Activated effector memory CD4-positive, alpha-beta T cell treated with anti-CD3 and anti-CD28 coated beads, Interleukin-2, amount 50 U/mL, for 16 hours (primary cell): ENCODE results near the gene CIITA.
"Not testable (repeated sequence)": the region's sequence is repeated elsewhere in the genome, so short reads cannot be mapped to it uniquely, and the experiment has no call there.

ENCODE experiments used
- DNase-seq: peaks from one replicate; pipeline ENCODE4 v3.0.0-alpha.2; 2020

The CIITA gene

DNA sequence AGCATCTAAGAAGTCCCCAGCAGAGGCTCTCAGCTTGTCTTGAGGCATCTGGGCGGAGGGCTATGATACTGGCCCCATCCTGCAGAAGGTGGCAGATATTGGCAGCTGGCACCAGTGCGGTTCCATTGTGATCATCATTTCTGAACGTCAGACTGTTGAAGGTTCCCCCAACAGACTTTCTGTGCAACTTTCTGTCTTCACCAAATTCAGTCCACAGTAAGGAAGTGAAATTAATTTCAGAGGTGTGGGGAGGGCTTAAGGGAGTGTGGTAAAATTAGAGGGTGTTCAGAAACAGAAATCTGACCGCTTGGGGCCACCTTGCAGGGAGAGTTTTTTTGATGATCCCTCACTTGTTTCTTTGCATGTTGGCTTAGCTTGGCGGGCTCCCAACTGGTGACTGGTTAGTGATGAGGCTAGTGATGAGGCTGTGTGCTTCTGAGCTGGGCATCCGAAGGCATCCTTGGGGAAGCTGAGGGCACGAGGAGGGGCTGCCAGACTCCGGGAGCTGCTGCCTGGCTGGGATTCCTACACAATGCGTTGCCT is at the start of gene CIITA:
CIITA (plus strand) TSS at position 404 of the 543 bp plus-strand sequence; CDS start at position 533, 129 bp downstream.
- peak; percentile 77 for DNase-seq

- DNase-seq, result no peak
Measured at GRCh38 chr16:10827691-10828341, 49.2 kb upstream of the CIITA start.

GRCh38 chr16:10828851-10829366 is 48.1 kb upstream of the CIITA start:
- no peak for DNase-seq

GRCh38 chr16:10829390-10830098 is 47.5 kb upstream of the CIITA start:
- DNase-seq, result not testable (repeated sequence)

DNA sequence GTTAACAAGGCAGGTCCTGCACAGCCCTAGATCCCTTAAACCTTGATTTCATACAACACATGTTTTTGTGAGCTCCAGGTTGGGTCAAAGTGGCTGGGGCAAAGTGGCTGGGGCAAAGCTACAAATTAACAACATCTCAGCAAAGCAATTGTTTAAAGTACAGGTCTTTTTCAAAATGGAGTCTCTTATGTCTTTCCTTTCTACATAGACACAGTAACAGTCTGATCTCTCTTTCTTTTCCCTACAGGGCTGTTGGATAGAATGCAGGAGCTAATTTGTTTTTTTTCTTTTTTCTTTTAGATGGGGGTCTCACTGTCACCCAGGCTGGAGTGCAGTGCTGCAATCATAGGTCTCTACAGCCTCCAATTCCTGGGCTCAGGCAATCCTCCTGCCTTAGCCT is 46.8 kb upstream of the CIITA start:
- not testable (repeated sequence) for DNase-seq

DNA sequence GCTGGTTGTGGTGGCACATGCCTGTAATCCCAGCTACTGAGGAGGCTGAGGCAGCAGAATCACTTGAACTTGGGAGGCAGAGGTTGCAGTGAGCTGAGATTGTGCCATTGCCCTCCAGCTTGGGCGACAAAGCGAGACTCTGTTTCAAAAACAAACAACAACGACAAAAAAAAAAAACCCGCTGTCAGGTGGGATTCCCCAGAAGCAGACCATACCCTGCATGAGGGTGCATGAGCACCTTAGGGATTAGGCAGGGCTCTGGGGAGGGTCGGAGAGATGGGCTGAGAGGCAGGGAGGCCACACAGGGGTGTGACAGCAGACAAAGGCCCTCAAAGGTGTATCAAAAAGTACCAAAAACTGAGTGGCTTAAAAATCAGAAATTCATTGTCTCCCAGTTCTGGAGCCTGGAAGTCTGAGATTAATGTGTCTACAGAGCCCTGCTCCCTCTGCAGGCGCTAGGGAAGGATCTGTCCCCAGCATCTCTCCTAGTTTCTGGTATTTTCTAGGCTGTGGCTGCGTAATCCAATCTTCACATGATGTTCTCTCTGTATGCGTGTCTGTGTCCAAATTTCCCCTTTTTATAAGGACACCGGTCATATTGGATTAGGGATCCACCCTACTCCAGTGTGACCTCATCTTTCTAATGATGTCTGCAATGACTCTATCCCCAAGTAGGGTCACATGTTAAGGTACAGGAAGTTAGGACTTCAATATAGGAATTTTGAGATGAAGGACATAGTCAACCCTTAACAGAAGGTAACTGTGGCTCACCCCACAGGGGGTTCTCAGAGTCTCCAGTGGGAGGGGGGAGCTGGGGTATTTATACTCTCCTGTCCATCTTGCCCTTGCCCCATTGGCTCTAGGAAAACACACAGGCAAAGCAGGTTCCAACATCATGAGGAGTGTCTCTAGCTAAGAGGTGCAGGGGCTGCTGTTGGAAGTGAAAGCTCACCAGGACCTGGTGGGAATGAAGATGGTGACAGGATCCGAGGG is 44.8 kb upstream of the CIITA start:
- DNase-seq, result no peak

DNA sequence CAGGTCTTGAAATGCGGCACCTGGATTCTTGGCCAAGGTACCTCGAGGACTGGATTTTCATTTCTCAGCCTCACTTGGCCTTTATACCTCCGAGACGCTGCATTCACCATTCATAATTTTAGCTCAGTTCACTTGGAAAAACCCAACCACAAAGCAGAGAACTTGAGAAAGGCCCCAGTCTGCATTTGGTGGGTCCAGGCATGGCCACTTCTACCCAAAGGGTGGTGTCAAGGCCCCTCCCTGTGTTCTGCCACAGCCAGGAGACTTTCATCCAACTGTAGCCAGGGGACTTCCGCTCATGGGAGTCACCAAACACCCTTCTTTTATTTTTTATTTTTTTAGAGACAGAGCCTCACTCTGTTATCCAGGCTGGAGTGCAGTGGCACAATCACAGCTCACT is 43.7 kb upstream of the CIITA start:
- DNase-seq, result peak; percentile 41

DNA sequence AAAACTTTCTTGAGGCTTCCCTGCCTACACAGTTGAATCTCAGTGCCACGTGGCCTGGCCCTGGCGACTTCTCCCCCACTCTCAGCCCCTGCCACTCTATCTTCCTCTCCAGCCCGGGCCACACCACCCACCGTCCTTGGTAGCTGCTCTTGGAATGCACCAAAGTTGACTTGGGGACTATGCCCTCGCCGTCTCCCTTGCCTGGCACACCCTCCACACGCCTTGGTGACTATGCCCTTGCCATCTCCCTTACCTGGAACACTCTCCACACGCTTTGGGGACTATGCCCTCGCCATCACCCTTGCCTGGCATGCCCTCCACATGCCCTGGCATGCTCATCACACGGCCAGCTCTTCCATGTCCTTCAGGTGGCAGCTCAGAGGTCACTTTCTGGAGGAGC is 42.9 kb upstream of the CIITA start:
- peak; percentile 30 for DNase-seq

GRCh38 chr16:10834766-10835165 is 42.2 kb upstream of the CIITA start:
- peak; percentile 13 for DNase-seq

DNA sequence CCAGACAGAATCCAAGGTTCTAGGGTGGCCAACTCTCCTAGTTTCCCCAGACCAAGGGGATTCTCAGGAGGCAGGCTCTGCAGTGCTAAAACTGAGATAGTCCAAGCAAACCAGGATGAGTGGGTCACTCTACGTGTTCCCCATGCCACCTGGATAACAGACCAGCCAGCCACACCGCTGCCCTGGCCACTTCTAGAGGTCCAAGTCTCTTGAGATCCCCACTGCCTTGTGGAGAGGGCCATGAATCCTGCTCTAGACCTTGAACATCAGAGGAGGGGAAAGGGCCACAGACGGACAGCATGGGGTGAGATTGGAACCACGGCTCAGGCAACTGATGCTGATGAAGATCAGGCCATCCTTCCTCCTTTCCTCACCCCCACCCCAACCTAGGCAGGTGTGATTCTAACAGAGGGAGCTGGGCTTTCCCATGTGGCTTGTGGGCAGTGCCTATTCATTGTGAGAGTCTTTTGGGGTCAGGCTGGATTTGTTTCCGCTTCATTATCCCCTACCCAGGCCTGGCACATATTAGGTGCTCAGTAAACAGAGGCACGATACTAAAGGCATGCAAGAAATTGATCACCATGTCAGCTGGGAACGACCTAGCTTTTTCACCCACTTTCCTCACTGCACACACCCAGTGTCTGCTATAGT is 41.6 kb upstream of the CIITA start:
- no peak for DNase-seq

GRCh38 chr16:10836174-10836853 is 40.7 kb upstream of the CIITA start:
- DNase-seq, result no peak

DNA sequence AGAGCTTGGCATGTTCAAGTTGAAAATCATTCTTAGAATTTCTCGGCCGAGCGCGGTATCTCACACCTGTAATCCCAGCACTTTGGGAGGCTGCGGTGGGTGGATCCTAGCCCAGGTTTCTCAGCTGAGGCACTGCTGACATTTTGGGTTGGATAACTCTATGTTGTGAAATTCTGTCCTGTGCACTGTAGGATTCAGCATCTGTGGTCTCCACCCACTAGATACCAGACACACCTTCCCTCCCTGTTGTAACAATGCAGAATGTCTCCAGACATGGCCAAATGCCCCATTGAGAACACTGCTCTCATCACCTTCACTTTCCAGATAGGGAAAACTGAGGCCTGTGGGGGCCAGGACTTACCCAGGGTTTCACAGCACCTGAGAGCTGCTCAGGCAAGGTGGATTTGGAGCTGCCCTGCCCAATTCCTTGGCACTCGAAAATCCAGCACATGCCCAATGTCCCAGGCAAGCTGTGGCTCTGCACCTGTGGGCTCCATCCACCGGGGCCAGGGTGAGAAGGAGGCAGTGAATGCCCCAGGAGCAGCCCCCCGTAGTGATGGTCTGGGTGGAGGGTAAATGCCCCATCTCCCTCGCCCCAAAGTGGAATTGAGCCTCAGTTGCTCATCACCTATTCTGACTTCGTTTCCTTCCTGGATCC is 38.3 kb upstream of the CIITA start:
- DNase-seq, result peak; percentile 50

DNA sequence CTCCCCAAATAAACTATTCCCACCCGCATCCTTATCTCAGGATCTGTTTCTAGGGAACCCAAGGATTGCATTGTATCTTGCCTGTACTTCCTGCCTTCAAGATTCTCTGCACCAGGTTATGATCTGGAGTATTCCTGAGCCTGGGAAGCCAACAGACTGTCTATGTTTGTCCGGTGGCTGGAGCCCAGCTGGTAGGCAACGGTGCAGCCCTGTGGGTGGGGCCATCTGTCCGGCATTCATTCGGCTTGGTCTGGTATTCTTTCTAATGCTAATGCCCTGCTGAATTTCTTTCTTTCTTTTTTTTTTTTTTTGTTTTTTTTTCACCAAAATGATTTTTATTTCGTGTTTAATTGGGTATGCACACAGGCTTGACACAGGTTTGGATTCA is 37.7 kb upstream of the CIITA start:
- peak; percentile 2 for DNase-seq

- no peak for DNase-seq
Measured at GRCh38 chr16:10840703-10841102, 36.3 kb upstream of the CIITA start.

DNA sequence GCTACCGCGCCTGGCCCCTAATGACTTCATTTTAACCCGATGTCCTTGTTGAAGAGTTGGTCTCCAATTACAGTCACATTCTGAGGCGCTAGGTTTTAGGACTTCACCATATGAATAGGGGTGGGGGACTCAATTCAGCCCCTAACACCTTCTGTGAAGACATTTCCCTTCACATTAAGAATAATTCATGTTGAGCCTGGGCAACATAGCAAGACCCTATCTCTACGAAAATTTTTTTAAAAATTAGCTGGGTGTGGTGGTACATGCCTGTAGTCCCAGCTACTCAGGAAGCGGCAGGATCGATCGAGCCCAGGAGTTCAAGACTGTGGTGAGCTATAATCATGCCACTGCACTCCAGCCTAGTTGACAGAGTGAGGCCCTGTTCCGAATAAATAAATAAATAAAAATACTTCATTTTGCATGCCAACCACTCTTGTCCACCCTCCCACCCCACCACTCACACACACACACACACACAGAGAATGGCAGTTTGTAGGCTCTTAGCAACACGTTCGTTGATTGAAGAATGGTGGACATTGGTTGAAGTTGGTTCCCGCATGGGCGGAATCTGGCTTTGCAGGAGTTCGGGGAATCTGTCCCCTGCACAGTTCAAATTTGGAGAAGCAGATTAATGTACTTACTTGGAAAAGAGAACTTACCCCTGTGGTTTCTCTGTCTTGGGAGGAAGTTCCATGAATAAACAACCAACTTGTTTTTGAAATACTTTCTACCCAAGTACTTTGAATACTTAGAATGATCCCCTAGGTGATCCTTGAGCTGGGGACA is 30.6 kb upstream of the CIITA start:
- peak; percentile 5 for DNase-seq

- no peak for DNase-seq
Measured at GRCh38 chr16:10847176-10847575, 29.8 kb upstream of the CIITA start.

DNA sequence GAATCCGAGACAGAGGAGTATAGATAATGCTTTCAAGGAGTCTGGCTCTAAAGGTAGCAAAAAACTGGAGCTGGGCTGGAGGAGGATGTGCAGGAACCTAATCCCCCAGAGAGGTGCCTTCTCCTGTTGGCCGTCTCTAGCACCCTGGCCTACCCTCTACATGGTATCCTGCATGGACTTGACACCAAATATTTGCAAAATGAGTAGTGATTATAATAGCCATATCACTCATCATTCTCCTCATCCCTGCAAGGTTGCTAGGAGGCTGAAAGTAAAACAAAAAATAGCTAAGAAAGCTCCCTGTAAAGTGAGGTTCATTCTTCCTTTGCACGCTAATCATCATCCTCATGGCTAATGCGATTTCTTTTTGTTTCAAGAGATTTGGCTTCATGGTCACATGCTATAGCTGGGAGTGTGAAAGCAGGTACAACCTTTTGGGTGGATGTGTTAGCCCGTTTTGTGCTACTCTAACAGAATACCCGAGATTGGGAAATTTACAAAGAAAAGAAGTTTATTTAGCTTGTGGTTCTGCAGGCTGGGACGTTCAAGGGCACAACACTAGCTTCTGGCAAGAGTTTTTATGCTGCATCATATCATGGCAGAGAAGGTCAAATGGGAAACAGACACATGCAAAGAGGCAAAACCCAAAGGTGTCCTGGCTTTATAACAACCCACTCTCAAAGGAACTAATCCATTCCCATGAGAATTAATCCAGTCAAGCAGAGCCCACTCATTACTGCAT is 27.1 kb upstream of the CIITA start:
- DNase-seq, result peak; percentile 4

DNA sequence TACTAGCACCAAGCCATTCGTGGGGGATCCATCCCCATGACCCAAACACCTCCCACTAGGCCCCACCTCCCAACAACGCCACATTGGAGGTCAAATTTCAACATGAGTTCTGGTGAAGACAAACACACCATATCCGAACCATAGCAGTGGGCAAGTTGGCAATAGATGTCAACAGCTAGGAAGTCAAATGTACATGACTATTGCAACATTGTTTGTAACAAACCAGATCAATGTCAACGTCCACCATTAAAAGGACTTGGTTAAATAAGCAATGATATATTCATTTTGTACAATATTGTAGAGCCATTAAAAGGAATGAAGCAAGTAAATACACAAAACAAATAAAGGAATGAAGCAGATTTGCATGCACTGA is 26.5 kb upstream of the CIITA start:
- DNase-seq, result peak; percentile 2

- no peak for DNase-seq
Measured at GRCh38 chr16:10851512-10851911, 25.5 kb upstream of the CIITA start.

DNA sequence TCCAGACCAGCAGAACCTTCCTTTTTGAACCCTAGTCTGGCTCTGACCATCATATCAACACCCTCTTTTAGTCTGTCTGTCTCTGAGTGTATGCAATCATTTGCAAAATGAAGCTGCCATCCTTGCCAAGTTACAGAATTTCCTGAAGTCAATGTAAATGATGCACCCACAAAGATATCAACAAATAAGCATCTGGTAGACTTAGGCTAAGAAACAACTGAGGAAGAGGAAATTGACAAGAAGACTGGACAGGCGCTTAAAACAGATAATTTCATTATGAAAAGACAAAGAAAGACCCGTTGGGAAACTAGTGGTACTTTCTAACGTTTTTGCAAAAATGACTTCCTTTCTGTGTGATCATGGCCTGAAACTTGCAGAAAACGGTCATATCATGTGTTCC is 24.7 kb upstream of the CIITA start:
- no peak for DNase-seq
